LHCN-M2 (cell line): ENCODE data around the gene HDAC4. TPM values are rescaled to one million over a fixed set of nuclear protein-coding genes. Genes with fewer than 3 reads are reported as not detected.

Experiments used
- DNase-seq: peaks from one replicate; pipeline ENCODE4 v3.0.0-alpha.2; 2012; ENCODE audit warnings: low read depth
- total RNA-seq: library from RNA; depleted of rRNA; stranded (reverse); fragments of >200 nt; gene quantifications from 2 replicates; pipeline ENCODE4 v1.2.3, GENCODE V29; 2014

Gene HDAC4
- total RNA-seq, 1 experiment from 2014 or later: 26.8 TPM

GRCh38 chr2:239095460-239096081 lies 305.2 kb downstream of the HDAC4 start:
- no peak for DNase-seq

- DNase-seq: no peak
These were observed 306.0 kb downstream of the HDAC4 start for GRCh38 chr2:239094867-239095266.

DNA sequence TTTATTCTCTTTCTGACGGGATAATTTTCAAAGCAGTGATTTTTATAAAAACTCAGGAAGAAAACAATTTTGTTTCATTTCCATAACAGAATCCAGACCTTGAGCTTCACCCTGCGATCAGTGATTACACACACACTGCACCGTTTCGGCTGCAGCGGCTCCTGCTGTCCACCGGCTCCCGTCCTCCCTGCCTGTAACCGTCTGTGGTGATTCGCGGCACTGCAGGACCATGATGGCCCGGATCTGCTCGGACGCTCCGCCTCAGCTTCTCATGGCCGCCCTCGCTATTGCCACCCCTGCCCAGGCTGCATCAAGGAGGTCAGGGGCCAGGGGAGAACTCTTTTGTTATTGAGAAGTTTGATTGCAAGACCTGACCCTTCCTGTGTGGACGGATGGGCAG lies 306.9 kb downstream of the HDAC4 start:
- DNase-seq: no peak

DNA sequence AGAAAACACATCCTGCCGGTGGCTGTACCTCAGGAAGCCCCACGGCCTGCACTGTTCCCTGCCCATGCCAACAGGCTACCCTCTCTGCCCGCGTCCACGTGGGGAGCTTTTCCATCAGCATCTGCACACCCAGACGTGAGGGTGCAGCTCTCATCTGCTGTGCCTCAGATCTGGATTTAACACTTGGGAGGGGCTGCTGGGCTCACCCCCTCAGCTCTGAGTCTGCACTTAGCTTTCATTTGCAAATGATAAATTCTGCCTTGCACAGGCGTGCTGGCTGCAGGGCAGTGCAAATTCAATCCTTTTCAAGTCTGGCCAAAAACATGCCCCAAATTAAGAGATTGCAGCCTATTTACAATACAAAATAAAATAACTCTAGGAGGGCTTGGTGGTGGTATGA lies 307.3 kb downstream of the HDAC4 start:
- no peak for DNase-seq

DNA sequence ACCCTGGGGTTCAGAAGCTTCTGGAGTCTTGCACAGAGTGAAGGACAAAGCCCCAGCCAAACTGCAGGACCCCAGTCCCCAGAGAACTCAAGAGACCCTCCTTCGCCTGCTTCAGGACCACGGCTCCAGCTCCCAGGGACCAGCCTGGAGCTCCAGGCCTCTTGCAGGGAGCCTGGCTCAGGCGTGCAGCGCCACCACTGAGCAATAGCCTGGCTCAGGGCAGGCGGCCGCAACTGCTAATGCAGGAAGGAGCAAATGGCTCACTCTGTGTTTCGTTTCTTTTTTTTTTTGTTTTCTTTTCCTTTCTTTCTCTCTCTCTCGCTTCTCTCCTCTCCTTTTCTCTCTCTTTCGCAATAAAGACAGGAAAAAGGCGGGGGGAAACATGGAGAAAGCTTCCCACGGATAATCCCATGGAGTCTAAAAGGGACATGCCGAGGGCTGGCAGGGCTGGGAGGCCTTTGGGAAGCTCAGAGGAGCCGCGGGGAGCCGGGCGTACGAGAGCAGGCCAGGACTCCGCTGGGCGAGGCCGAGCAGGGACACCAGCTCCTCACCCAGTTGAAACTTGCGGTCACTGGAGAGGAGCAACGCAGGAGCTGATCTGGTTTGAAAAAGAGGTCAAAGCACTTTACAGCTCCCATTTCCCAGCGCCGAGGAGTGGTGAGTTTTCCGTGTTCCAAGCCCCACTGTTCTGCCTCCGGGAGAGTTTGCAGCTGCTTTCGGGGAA lies 308.1 kb downstream of the HDAC4 start:
- DNase-seq: no peak

- no peak for DNase-seq
These were observed 310.9 kb downstream of the HDAC4 start for GRCh38 chr2:239089884-239090283.

DNA sequence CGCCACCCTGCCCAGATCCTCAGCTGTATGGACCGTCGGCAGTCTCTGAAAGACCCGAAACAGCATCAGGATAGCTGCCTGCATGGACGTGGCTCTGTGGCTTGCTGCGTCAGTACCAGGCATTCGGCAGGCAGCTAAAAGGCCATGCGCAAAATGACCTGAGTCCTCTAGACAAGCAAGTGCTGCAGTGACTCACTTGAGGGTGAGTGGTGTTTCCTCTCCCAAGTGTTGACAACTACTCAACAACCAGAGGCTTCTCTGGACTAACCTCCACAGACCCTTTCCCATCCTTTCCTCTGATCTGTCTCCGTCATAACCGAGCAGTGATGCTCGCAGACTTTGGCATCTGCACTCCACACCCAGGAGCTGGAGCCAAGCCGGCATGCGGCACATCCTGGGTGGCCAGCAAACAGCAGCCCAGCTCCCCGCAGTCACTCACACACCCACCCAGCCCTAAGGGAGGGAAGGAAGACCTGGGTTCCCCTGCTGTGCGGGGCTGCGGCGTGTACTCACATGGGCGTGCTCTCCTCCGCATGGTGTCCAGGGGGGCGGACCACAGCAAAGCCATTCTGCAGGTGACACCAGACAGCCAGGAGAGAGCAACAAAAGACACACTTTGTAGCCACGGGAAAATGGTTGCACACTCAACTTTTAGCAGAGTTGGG lies 313.6 kb downstream of the HDAC4 start:
- no peak for DNase-seq

GRCh38 chr2:239086325-239087020 lies 314.3 kb downstream of the HDAC4 start:
- no peak for DNase-seq

DNA sequence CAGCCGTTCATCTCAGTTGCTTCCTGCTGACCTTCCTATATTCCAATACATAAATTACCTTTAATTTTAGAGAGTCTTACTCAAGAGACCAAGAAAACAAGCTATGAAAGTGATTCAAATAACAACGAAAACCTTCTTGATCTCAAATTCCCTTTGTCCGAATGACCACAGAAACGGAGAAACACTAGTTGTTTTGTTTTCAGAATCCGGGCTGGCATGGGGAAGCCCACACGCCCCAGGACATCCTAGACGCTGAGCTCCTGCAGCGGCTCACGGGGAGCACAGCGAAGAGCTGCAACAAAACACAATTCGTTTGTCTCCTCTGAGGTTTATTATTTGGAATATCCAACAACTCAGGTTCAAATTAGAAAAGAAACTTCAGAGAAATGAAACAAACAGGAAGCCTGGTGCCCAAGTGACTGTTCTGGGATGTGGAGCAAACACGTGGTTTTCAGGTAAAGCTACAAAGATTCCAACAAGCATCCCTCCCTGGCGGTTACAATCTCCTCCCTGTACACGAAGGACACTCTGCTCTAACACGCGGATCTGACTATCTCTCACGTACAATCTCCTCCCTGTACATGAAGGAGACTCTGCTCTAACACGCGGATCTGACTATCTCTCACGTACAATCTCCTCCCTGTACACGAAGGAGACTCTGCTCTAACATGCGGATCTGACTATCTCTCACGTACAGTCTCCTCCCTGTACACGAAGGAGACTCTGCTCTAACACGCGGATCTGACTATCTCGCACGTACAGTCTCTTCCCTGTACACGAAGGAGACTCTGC lies 315.4 kb downstream of the HDAC4 start:
- DNase-seq: no peak

GRCh38 chr2:239084007-239084406 lies 316.8 kb downstream of the HDAC4 start:
- no peak for DNase-seq

DNA sequence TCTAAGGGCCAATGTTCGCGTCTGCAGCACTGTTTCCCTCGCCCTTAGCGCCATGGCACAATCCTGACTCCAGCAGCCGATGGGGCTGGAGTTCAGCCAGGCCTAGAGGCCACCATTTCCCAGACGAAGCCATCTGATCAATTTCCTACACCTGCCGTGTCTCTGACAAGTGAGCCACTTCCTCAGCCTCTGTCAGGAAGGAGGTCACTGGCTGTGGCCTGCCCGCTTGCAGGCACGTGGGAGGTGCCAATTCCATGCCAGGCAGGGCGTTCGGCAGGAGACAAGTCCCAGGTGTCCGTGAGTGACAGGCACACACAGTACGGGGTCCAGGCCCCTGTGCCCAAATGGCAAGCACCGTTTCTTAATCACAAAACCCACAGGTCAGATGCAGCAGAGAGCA lies 318.4 kb downstream of the HDAC4 start:
- DNase-seq: no peak

DNA sequence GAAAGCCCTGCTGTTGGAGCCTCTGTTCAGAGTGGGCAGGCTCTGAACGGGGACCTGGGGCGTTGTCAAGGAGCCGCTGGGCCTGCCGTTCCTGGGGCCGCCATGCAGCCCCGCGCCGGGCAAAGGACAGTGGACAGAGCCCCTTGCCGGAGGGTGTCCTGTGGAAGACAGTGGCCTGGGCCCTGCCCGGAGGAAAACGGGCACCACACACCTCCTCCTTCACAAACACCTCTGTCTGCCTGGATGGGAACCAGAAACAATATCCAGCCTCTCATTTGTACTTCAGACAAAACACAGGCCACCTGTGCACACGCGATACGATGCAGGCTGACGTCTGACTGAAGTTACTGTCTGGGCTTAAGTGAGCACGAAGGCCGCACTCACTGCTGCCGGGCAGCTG lies 319.2 kb downstream of the HDAC4 start:
- no peak for DNase-seq

DNA sequence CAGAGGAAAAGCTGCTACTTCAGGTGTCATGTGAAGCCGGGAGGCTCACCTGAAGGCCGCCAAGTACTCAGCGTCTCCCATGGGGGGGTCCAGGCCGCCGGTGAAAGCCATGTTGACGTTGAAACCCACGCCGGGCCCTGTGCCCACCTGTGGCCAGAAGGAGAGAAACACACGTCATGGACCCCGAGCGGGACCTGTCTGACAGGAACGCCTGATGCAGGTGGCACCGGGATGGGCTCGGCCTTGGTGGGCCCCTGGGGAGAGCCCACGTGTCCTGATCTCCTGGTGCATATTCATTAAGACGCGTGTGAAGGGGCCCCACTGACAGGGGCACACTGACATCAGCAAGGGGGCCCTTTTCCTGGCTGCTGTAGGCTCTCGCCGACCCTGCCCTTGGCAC lies 319.8 kb downstream of the HDAC4 start:
- no peak for DNase-seq

- DNase-seq: no peak
These were observed 321.0 kb downstream of the HDAC4 start for GRCh38 chr2:239079671-239080294.

GRCh38 chr2:239078128-239078924 lies 322.5 kb downstream of the HDAC4 start:
- no peak for DNase-seq

GRCh38 chr2:239077260-239077659 lies 323.6 kb downstream of the HDAC4 start:
- DNase-seq: no peak

- DNase-seq: no peak
These were observed 324.7 kb downstream of the HDAC4 start for GRCh38 chr2:239075918-239076758.

DNA sequence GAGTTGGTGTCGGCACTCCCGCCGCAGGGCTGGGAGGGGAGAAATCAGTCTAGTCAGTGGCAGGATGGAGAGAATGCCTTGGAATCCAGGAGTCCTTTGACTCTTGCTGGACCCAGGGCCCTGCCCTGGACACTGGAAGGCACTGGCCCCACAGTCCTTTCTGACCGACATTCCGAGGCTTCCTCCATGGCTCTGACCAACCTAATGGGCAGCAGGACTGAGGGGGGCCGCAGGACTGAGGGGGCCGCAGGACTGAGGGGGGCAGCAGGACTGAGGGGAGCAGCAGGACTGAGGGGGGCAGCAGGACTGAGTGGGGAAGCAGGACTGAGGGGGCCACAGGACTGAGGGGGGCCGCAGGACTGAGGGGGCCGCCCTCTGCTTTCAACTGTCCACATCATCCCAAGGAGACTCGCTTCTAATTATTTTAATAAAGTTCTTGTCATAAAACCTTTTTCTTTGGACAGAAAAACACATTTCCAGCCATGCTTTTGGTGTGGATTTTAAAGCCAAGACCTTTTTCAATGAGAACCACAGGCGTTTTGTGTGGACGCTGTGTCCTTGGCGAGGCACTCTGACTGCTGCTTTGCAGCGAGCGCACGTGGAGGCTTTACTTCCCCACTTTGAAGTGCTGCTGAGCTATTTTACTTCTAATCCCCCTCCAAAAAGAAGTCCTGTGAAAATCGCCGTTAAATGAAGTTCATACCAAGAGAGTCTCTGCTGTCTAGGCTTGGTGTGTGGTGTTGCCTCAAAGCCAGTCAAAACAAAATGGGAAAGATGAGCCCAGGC lies 326.9 kb downstream of the HDAC4 start:
- no peak for DNase-seq
